ENCODE results near the gene FAM76B.
A peak's percentile ranks its signal among the peaks of the same experiment; 100 is the strongest.

Gene FAM76B

GRCh38 chr11:95788921-95789505 is 569 bp downstream of the FAM76B start:
- TF ChIP-seq CTCF (IDR thresholded peaks at IDR 0.05; ENCODE audit: poor library complexity, severe bottlenecking): no peak
- peak; percentile 42 for DNase-seq (ENCODE audit: low spot score)

GRCh38 chr11:95780544-95780943 is 9.0 kb downstream of the FAM76B start:
- peaks cover 100% of the 10 kb centered on the region for H3K36me3 ChIP-seq (ENCODE audit: low read depth)
- TF ChIP-seq CTCF (IDR thresholded peaks at IDR 0.05; ENCODE audit: poor library complexity, severe bottlenecking): no peak
- H3K27me3 ChIP-seq (ENCODE audit: insufficient read depth, poor library complexity, severe bottlenecking): no peaks in the 10 kb centered on the region
- ATAC-seq (ENCODE audit: low read depth): no peak
- H3K4me1 ChIP-seq (ENCODE audit: insufficient read depth, poor library complexity, severe bottlenecking): no peaks in the 10 kb centered on the region
- H3K4me3 ChIP-seq (ENCODE audit: severe bottlenecking): no peak overlapping the region
- no peaks in the 10 kb centered on the region for H3K9me3 ChIP-seq (ENCODE audit: severe bottlenecking)
- no peak for DNase-seq (ENCODE audit: low spot score)
- H3K27ac ChIP-seq (ENCODE audit: poor library complexity, severe bottlenecking): no peak overlapping the region

More at GRCh38 chr11:95788921-95789505, 569 bp downstream of the FAM76B start:
- Histone ChIP-seq H3K27ac (ENCODE audit: poor library complexity, severe bottlenecking) (peak overlapping the region; percentile 74), H3K4me3 (ENCODE audit: severe bottlenecking) (peak overlapping the region; percentile 95), H3K36me3 (ENCODE audit: low read depth) (peaks cover 55% of the 10 kb centered on the region), H3K4me1 (ENCODE audit: insufficient read depth, poor library complexity, severe bottlenecking) (peaks cover 7% of the 10 kb centered on the region), H3K9me3 (ENCODE audit: severe bottlenecking) (no peaks in the 10 kb centered on the region), H3K27me3 (ENCODE audit: insufficient read depth, poor library complexity, severe bottlenecking) (no peaks in the 10 kb centered on the region)
- no peak for ATAC-seq (ENCODE audit: low read depth)

GRCh38 chr11:95778699-95779098 is 10.9 kb downstream of the FAM76B start:
- ATAC-seq (ENCODE audit: low read depth): no peak
- H3K27ac ChIP-seq (ENCODE audit: poor library complexity, severe bottlenecking): no peak overlapping the region
- no peak for TF ChIP-seq CTCF (IDR thresholded peaks at IDR 0.05; ENCODE audit: poor library complexity, severe bottlenecking)
- no peaks in the 10 kb centered on the region for H3K27me3 ChIP-seq (ENCODE audit: insufficient read depth, poor library complexity, severe bottlenecking)
- no peak overlapping the region for H3K4me3 ChIP-seq (ENCODE audit: severe bottlenecking)
- no peak for DNase-seq (ENCODE audit: low spot score)
- peaks cover 99% of the 10 kb centered on the region for H3K36me3 ChIP-seq (ENCODE audit: low read depth)
- H3K4me1 ChIP-seq (ENCODE audit: insufficient read depth, poor library complexity, severe bottlenecking): no peaks in the 10 kb centered on the region
- no peaks in the 10 kb centered on the region for H3K9me3 ChIP-seq (ENCODE audit: severe bottlenecking)

DNA sequence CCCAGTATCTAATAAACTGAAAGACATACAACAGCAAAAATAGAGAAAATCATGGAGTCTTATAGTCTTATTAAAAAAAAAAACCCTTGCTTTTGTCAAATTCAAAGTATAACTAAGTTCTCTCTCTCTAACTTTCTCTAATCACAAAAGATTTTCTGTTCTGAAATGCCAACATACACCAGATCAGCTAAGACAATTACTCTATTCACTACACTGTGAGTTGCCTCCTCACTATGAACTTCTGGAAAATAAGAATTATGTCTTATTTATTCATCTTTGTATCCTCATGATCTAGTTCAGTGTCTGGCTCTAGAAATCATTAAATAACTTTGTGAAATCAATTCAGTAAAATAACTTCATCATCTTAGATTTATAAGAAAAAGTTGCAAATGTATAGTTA is 12.7 kb downstream of the FAM76B start:
- peaks cover 99% of the 10 kb centered on the region for H3K36me3 ChIP-seq (ENCODE audit: low read depth)
- TF ChIP-seq CTCF (IDR thresholded peaks at IDR 0.05; ENCODE audit: poor library complexity, severe bottlenecking): no peak
- DNase-seq (ENCODE audit: low spot score): no peak
- H3K27ac ChIP-seq (ENCODE audit: poor library complexity, severe bottlenecking): no peak overlapping the region
- H3K27me3 ChIP-seq (ENCODE audit: insufficient read depth, poor library complexity, severe bottlenecking): no peaks in the 10 kb centered on the region
- no peaks in the 10 kb centered on the region for H3K4me1 ChIP-seq (ENCODE audit: insufficient read depth, poor library complexity, severe bottlenecking)
- no peaks in the 10 kb centered on the region for H3K9me3 ChIP-seq (ENCODE audit: severe bottlenecking)
- H3K4me3 ChIP-seq (ENCODE audit: severe bottlenecking): no peak overlapping the region
- no peak for ATAC-seq (ENCODE audit: low read depth)

- Histone ChIP-seq H3K27me3 (ENCODE audit: insufficient read depth, poor library complexity, severe bottlenecking) (no peaks in the 10 kb centered on the region), H3K4me3 (ENCODE audit: severe bottlenecking) (no peak overlapping the region), H3K9me3 (ENCODE audit: severe bottlenecking) (no peaks in the 10 kb centered on the region), H3K27ac (ENCODE audit: poor library complexity, severe bottlenecking) (peak overlapping the region; percentile 4), H3K36me3 (ENCODE audit: low read depth) (peaks cover 53% of the 10 kb centered on the region), H3K4me1 (ENCODE audit: insufficient read depth, poor library complexity, severe bottlenecking) (peaks cover 2% of the 10 kb centered on the region)
- no peak for TF ChIP-seq CTCF (IDR thresholded peaks at IDR 0.05; ENCODE audit: poor library complexity, severe bottlenecking)
- ATAC-seq (ENCODE audit: low read depth) (no peak), DNase-seq (ENCODE audit: low spot score) (no peak)
These were observed 21.1 kb downstream of the FAM76B start for GRCh38 chr11:95768521-95768920.
